Activated naive CD8-positive, alpha-beta T cell treated with anti-CD3 and anti-CD28 coated beads for 36 hours (primary cell): ENCODE results near the gene TMEM63B. TPM values are rescaled to one million over a fixed set of nuclear protein-coding genes. Genes with fewer than 3 reads are reported as not detected.

Experiments used
- DNase-seq: peaks from one replicate; pipeline ENCODE4 v3.0.0; 2021
- H3K27ac Mint-ChIP-seq: one replicate; pipeline ENCODE4 v1.8.0; 2022; ENCODE audit warnings: mild to moderate bottlenecking, moderate library complexity, mixed read lengths
- H3K27me3 Mint-ChIP-seq: one replicate; pipeline ENCODE4 v1.8.0; 2022; ENCODE audit warnings: mild to moderate bottlenecking, mixed read lengths
- H3K36me3 Mint-ChIP-seq: one replicate; pipeline ENCODE4 v1.8.0; 2021; ENCODE audit warnings: mild to moderate bottlenecking, mixed read lengths
- H3K4me1 Mint-ChIP-seq: one replicate; pipeline ENCODE4 v1.8.0; 2021; ENCODE audit warnings: mixed read lengths
- H3K4me3 Mint-ChIP-seq: one replicate; pipeline ENCODE4 v1.8.0; 2022; ENCODE audit warnings: mild to moderate bottlenecking, moderate library complexity, mixed read lengths
- H3K9me3 Mint-ChIP-seq: one replicate; pipeline ENCODE4 v1.8.0; 2022; ENCODE audit warnings: mixed read lengths
- total RNA-seq, 2 experiments: library from RNA; stranded (reverse); gene quantifications; one replicate each; pipeline ENCODE4 v1.2.3, GENCODE V29; 2021

TMEM63B gene
- total RNA-seq, 2 experiments from 2014 or later = 11.7 to 12.1 TPM

- no peaks in the 10 kb centered on the region for H3K27me3 Mint-ChIP-seq
- H3K4me1 Mint-ChIP-seq = peaks cover 2% of the 10 kb centered on the region
- DNase-seq = no peak
- H3K36me3 Mint-ChIP-seq = peaks cover 2% of the 10 kb centered on the region
- no peak overlapping the region for H3K27ac Mint-ChIP-seq
- H3K4me3 Mint-ChIP-seq = no peak overlapping the region
- no peaks in the 10 kb centered on the region for H3K9me3 Mint-ChIP-seq
Observed at GRCh38 chr6:44105146-44105545, 22.2 kb upstream of the TMEM63B start.

- peaks cover 3% of the 10 kb centered on the region for H3K36me3 Mint-ChIP-seq
Observed at GRCh38 chr6:44105993-44106740, 21.2 kb upstream of the TMEM63B start.

GRCh38 chr6:44107017-44107416, 20.3 kb upstream of the TMEM63B start:
- no peaks in the 10 kb centered on the region for H3K27me3 Mint-ChIP-seq
- H3K27ac Mint-ChIP-seq = no peak overlapping the region
- DNase-seq = no peak
- H3K9me3 Mint-ChIP-seq = no peaks in the 10 kb centered on the region
- H3K4me3 Mint-ChIP-seq = no peak overlapping the region
- peaks cover 7% of the 10 kb centered on the region for H3K36me3 Mint-ChIP-seq
- peaks cover 2% of the 10 kb centered on the region for H3K4me1 Mint-ChIP-seq

More at GRCh38 chr6:44105993-44106740, 21.2 kb upstream of the TMEM63B start:
- DNase-seq = no peak
- H3K4me1 Mint-ChIP-seq = peaks cover 2% of the 10 kb centered on the region
- H3K9me3 Mint-ChIP-seq = no peaks in the 10 kb centered on the region
- H3K27ac Mint-ChIP-seq = no peak overlapping the region
- H3K4me3 Mint-ChIP-seq = no peak overlapping the region
- no peaks in the 10 kb centered on the region for H3K27me3 Mint-ChIP-seq

GRCh38 chr6:44108471-44108870, 18.9 kb upstream of the TMEM63B start:
- Mint-ChIP-seq H3K27ac (no peak overlapping the region), H3K36me3 (peaks cover 13% of the 10 kb centered on the region)

GRCh38 chr6:44109212-44109611, 18.1 kb upstream of the TMEM63B start:
- no peaks in the 10 kb centered on the region for H3K27me3 Mint-ChIP-seq
- H3K27ac Mint-ChIP-seq = no peak overlapping the region
- H3K9me3 Mint-ChIP-seq = no peaks in the 10 kb centered on the region

More at GRCh38 chr6:44108471-44108870, 18.9 kb upstream of the TMEM63B start:
- DNase-seq = no peak
- Mint-ChIP-seq H3K4me1 (peaks cover 2% of the 10 kb centered on the region), H3K4me3 (no peak overlapping the region), H3K27me3 (no peaks in the 10 kb centered on the region), H3K9me3 (no peaks in the 10 kb centered on the region)

GRCh38 chr6:44110005-44110676, 17.2 kb upstream of the TMEM63B start:
- Mint-ChIP-seq H3K4me1 (peaks cover under 1% of the 10 kb centered on the region), H3K9me3 (no peaks in the 10 kb centered on the region), H3K36me3 (peaks cover 13% of the 10 kb centered on the region), H3K4me3 (no peak overlapping the region), H3K27me3 (no peaks in the 10 kb centered on the region), H3K27ac (no peak overlapping the region)
- no peak for DNase-seq

More at GRCh38 chr6:44109212-44109611, 18.1 kb upstream of the TMEM63B start:
- peaks cover 2% of the 10 kb centered on the region for H3K4me1 Mint-ChIP-seq
- no peak for DNase-seq
- H3K4me3 Mint-ChIP-seq = no peak overlapping the region
- peaks cover 13% of the 10 kb centered on the region for H3K36me3 Mint-ChIP-seq

GRCh38 chr6:44110966-44111365, 16.4 kb upstream of the TMEM63B start:
- H3K9me3 Mint-ChIP-seq = no peaks in the 10 kb centered on the region
- H3K27ac Mint-ChIP-seq = no peak overlapping the region
- H3K4me3 Mint-ChIP-seq = no peak overlapping the region
- no peaks in the 10 kb centered on the region for H3K27me3 Mint-ChIP-seq
- DNase-seq = no peak
- peaks cover 15% of the 10 kb centered on the region for H3K36me3 Mint-ChIP-seq
- H3K4me1 Mint-ChIP-seq = no peaks in the 10 kb centered on the region

GRCh38 chr6:44111434-44112417, 15.6 kb upstream of the TMEM63B start:
- DNase-seq = no peak
- Mint-ChIP-seq H3K4me1 (peaks cover 6% of the 10 kb centered on the region), H3K36me3 (peaks cover 15% of the 10 kb centered on the region)

GRCh38 chr6:44113414-44113813, 13.9 kb upstream of the TMEM63B start:
- H3K4me3 Mint-ChIP-seq = no peak overlapping the region
- no peak for DNase-seq
- no peaks in the 10 kb centered on the region for H3K9me3 Mint-ChIP-seq
- H3K36me3 Mint-ChIP-seq = peaks cover 18% of the 10 kb centered on the region
- H3K27ac Mint-ChIP-seq = no peak overlapping the region
- no peaks in the 10 kb centered on the region for H3K27me3 Mint-ChIP-seq
- H3K4me1 Mint-ChIP-seq = peaks cover 15% of the 10 kb centered on the region

More at GRCh38 chr6:44111434-44112417, 15.6 kb upstream of the TMEM63B start:
- H3K27me3 Mint-ChIP-seq = no peaks in the 10 kb centered on the region
- H3K9me3 Mint-ChIP-seq = no peaks in the 10 kb centered on the region
- no peak overlapping the region for H3K4me3 Mint-ChIP-seq
- no peak overlapping the region for H3K27ac Mint-ChIP-seq

- no peak overlapping the region for H3K27ac Mint-ChIP-seq
- no peaks in the 10 kb centered on the region for H3K27me3 Mint-ChIP-seq
- H3K9me3 Mint-ChIP-seq = no peaks in the 10 kb centered on the region
- no peak overlapping the region for H3K4me3 Mint-ChIP-seq
- DNase-seq = no peak
- peaks cover 29% of the 10 kb centered on the region for H3K4me1 Mint-ChIP-seq
- peaks cover 19% of the 10 kb centered on the region for H3K36me3 Mint-ChIP-seq
Observed at GRCh38 chr6:44115866-44116265, 11.5 kb upstream of the TMEM63B start.

- no peaks in the 10 kb centered on the region for H3K9me3 Mint-ChIP-seq
- H3K27ac Mint-ChIP-seq = no peak overlapping the region
- H3K4me3 Mint-ChIP-seq = no peak overlapping the region
- peaks cover 14% of the 10 kb centered on the region for H3K36me3 Mint-ChIP-seq
- no peak for DNase-seq
- H3K4me1 Mint-ChIP-seq = peaks cover 34% of the 10 kb centered on the region
- no peaks in the 10 kb centered on the region for H3K27me3 Mint-ChIP-seq
Observed at GRCh38 chr6:44116641-44117382, 10.5 kb upstream of the TMEM63B start.

- H3K4me3 Mint-ChIP-seq = no peak overlapping the region
- peaks cover 15% of the 10 kb centered on the region for H3K36me3 Mint-ChIP-seq
- peaks cover 38% of the 10 kb centered on the region for H3K4me1 Mint-ChIP-seq
- no peak overlapping the region for H3K27ac Mint-ChIP-seq
- no peaks in the 10 kb centered on the region for H3K9me3 Mint-ChIP-seq
- H3K27me3 Mint-ChIP-seq = no peaks in the 10 kb centered on the region
- DNase-seq = no peak
Observed at GRCh38 chr6:44117397-44118128, 9.8 kb upstream of the TMEM63B start.

GRCh38 chr6:44119704-44120262, 7.6 kb upstream of the TMEM63B start:
- no peak overlapping the region for H3K27ac Mint-ChIP-seq
- no peaks in the 10 kb centered on the region for H3K9me3 Mint-ChIP-seq
- peaks cover 19% of the 10 kb centered on the region for H3K36me3 Mint-ChIP-seq
- H3K4me1 Mint-ChIP-seq = peaks cover 61% of the 10 kb centered on the region
- H3K4me3 Mint-ChIP-seq = no peak overlapping the region
- H3K27me3 Mint-ChIP-seq = no peaks in the 10 kb centered on the region
- DNase-seq = no peak
